ENCODE results near the gene SRBD1.

Gene SRBD1

DNA sequence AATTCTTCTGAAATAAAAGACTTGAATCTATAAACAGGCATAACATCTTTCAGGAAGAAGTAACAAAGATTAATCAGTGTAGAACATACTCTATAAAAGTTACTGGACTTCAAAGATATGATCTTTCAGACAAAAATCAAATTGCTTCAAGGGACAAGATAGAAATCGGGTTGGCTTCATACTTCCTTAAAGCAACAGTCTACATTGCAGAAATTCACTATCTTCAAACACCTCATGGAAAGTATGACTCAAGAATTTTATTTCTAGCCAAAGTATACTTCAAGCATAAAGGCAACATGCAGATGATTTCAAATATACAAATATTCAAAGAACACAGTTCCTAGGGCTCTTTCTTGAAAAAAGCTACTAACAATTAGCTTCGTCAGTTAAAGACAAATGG, 240.7 kb downstream of the SRBD1 start:
- no peak for DNase-seq (ENCODE audit: low read depth in 3 of 3)

DNA sequence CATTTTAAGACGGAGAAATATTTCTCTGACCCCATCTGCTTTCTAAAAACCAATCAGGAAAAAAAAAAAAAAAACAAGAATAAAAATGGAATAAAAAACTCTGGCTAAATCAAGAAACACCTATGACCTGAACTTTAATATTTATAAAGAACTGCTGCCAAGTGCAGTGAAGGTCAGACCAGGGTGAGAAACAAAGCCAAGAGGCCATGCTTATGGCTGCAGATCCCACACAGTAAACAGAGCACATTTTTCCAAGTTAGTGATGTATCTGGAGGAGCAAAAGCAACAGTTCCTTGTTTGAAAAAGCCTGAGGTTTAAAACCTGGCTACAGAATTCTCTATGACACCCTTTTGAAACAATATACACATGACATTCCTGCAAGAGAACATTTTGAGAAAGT, 242.3 kb downstream of the SRBD1 start:
- DNase-seq (ENCODE audit: low read depth in 3 of 3), result no peak

DNA sequence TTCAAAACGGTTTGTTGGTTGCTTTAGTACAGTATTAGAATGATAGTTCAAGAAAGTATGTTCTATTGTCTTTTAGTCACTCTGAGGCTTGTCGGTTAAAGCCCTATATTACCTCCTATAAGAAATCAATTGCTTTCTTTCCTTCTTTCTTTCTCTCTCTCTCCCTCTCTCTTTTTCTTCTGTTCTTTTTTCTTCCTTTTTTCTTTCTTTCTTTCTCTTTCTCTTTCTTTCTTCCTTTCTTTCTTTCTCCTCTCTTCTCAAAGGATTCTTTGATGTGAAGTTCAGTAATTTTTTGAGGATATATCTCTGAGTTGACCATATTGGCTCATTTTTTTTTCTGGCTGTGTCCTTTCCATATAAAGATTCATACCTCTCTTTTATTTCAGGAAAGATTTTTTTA, 249.4 kb downstream of the SRBD1 start:
- no peak for DNase-seq (ENCODE audit: low read depth in 3 of 3)

DNA sequence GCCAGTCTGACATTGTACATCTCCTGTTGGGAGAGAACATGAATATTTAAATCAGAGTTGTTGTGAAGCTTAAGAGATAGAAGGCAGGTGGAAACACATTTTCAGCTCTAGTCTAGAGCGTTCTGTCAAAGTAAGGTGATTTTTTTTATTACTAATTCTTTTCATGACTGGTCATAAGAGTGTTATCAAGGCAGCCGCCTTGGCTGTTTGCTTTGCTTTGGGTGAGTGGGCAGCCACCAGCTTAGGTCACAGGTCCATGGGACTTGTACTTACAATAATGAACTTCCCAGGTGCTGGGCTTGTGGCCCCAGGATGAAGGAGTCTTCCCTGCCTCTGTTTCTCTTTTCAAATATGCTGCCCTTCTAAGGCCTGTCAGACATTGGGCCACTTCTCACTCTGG, 256.3 kb downstream of the SRBD1 start:
- no peak for DNase-seq (ENCODE audit: low read depth in 3 of 3)

DNA sequence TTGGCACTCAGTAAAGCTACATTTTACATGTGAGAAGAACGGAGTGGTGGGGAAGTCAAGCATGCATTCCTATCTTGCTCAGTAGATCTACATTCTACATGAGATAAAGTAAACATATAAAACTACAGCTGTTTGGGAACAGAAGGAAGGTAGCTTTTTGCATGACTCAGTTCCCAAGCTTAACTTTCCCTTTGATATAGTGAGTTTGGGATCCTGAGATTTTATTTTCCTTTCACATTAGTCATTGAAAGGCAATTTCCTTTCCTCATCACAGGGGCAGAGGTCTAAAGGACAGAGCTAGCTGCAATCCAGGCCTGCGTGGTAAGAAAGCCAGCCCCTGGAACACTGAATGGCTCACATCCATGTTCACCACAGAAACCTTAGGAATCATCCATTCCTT, 257.2 kb downstream of the SRBD1 start:
- no peak for DNase-seq (ENCODE audit: low read depth in 3 of 3)

DNA sequence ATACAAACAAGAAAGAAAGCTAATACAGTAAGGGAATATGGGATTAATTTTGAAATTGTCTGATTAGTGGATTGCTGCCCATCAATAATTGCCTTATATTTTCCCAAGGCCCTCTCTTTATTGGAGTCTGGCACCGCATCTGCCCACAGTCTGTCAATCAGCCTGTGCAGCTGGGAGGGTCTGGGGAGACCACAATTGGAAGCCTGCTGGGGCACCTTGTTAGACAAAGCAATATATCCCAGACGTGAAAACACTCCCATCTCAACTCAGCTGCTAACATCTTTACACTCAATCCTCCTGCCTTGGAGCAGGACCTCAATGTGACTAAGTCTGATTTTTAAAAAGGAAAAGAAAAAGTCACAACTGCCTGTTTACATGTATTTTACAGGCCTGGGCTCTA, 258.6 kb downstream of the SRBD1 start:
- DNase-seq (ENCODE audit: low read depth in 3 of 3), result no peak

DNA sequence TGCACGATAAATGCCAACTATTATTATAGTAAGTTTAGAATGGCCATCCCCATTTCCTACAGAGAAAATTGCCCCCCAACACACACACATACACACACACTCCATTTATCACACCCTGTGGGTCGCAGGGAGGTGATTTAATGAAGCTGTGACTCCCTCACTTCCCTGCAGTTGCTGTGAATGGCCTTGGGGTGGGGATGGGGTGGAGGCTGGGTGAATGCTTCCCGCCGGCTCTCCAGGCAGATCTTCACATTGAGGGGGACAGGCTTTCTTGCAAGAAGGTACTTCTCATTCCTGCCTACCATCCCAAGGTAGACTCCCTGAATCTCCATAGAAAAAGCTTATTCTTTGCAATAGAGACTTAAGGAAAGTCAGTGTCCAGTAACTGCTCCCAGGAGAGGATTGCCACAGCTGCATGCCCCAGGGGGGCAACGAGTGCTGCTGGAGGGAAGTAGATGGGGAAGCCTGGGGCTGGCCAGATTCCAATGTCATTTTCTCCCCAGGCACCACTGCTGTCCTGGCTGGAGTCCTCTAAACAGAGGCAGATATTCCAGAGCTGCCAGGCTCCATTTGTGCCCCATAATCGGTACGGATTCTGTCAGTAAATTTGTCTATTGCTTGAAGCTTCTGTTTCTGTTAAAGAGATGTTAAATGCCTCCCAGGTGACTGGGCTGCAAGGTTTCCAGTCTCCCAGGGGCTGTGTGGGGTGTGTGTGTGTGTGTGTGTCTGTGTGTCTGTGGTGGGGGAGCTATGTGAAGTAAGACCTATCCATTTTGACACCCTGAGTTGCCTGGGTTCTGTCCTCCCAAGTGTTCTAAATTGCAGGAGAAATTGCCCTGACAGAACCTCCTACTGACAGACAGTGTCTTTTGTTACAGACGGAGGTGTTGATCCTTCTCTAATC, 265.5 kb downstream of the SRBD1 start:
- DNase-seq (ENCODE audit: low read depth in 3 of 3), result no peak

DNA sequence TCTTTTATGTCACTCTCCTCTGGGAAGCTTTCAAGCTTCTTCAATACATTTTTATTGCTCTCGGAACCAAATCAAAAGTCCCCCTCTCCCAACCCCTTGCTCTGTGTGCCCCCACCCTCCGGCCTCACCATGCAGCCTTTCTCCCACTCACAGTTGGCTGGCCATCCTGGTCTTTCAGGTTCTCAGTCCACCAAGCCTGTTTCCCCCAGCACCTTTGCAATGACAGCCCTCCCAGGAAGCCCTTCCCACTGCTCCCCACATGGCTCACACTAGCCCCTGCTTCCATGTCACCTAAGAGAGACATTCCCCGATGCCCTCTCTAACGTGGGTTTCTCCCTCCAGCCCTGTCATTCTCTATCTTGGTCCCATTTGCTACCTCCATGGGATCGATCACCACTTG, 266.6 kb downstream of the SRBD1 start:
- DNase-seq (ENCODE audit: low read depth in 3 of 3), result no peak

DNA sequence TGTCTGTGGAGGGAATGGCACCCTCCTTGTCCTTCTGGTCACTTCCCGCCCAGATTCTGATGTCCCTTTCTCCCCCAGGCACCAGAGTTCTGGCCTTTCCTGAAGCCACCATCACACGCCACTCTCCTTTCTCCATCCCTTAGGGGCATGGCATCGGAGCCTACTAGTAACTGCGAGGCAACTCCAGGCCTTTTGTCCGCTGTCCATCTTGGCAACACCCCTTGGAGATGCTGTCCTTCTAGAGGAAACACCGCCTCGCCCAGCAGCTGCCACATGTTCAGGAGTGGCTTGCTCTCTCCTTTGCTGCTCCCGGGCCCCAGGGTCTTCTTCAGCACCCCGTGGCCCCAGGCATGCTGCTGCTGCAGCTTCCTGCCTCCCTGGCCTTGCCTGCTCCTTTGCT, 267.0 kb downstream of the SRBD1 start:
- no peak for DNase-seq (ENCODE audit: low read depth in 3 of 3)

DNA sequence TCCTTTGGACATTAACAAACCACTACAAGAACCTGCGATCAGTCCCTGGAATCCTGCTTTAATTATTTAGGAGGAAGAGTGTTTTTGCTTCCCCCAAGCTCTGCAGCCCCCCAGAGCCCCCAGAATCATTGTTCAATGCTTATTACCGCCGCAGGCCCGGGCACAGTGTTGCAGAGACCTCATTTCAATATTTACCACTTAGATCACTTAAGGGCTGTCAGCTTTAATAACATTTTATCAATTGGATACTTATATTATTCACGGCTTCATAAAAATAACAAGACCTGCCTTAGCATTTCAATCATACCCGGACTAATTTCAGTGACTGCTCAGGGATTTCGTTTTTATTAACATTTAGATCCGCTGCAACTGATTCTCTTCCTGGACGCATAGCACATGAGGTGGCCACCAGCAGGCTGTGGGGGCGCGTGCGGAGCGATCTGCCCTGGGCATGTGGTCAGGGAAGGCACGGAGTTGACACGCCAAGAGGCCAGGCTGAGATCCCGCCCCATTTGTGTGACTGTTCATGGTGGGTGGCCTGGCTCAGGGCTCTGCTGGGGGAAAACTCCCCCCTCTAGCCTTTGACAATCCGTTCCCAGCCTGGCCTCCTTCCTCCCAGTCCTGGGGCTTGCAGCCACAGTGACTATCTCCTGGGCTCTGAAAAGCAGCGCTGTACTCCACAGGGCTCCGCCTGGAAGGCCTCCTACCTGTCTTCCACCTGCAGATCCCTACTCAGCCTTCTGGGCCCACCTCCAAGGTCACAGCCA, 267.6 kb downstream of the SRBD1 start:
- DNase-seq (ENCODE audit: low read depth in 3 of 3), result no peak

DNA sequence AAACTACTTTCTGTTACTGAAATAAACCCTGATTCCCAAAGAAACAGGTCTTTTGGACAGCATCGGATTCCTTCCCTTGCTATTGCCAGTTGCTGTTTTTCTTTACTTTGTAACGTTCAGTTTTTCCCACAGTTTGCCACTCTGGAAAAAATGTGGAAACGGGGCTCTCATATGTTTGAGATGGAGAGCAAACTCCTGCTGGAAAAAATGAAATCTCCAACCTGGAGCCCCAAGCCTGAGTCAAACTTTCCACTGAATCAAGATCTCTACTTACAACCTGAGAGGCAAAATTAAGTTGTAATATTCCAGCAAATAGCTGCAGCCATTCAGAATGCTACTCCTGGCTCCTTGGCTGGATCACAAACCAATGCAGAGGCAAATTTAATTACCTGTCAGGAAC, 270.7 kb downstream of the SRBD1 start:
- DNase-seq (ENCODE audit: low read depth in 3 of 3), result no peak

DNA sequence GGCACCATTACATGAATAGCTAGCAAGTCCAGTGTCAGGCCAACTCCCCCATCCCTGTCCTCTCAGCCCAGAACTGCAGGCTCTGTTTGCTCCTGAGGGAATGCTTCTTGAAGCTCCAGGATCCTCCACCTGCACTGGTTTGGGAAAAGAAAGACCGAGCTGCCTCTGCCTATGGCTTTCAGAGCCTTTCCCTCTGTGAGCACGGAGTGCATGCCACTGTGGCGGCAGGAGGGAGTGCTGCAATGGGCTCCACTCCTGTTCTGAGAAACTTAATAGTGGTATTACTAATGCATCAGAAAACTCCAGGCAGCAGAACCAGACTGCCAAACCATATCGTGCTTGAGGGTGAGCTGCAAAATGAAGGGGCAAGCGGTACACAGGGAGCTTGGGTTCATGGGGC, 271.8 kb downstream of the SRBD1 start:
- no peak for DNase-seq (ENCODE audit: low read depth in 3 of 3)
